ENCODE measurements around the gene GRK5.

Gene GRK5

GRCh38 chr10:119378737-119379067 lies 171.3 kb downstream of the GRK5 start:
- no peak for TF ChIP-seq CTCF (IDR thresholded peaks at IDR 0.05; ENCODE audit: control insufficient read depth, extremely low read depth, insufficient read depth)
- no peak overlapping the region for H3K4me3 ChIP-seq (ENCODE audit: low read depth, low read length)
- DNase-seq (ENCODE audit: low read depth): no peak

GRCh38 chr10:119379466-119380071 lies 172.2 kb downstream of the GRK5 start:
- no peak for DNase-seq (ENCODE audit: low read depth)
- H3K4me3 ChIP-seq (ENCODE audit: low read depth, low read length): no peak overlapping the region
- TF ChIP-seq CTCF (IDR thresholded peaks at IDR 0.05; ENCODE audit: control insufficient read depth, extremely low read depth, insufficient read depth): no peak

GRCh38 chr10:119383174-119383856 lies 175.9 kb downstream of the GRK5 start:
- TF ChIP-seq CTCF (IDR thresholded peaks at IDR 0.05; ENCODE audit: control insufficient read depth, extremely low read depth, insufficient read depth): no peak
- H3K4me3 ChIP-seq (ENCODE audit: low read depth, low read length): no peak overlapping the region
- DNase-seq (ENCODE audit: low read depth): no peak

GRCh38 chr10:119384127-119384526 lies 176.8 kb downstream of the GRK5 start:
- TF ChIP-seq CTCF (IDR thresholded peaks at IDR 0.05; ENCODE audit: control insufficient read depth, extremely low read depth, insufficient read depth): no peak
- DNase-seq (ENCODE audit: low read depth): no peak
- H3K4me3 ChIP-seq (ENCODE audit: low read depth, low read length): no peak overlapping the region

- DNase-seq (ENCODE audit: low read depth): no peak
- no peak overlapping the region for H3K4me3 ChIP-seq (ENCODE audit: low read depth, low read length)
- TF ChIP-seq CTCF (IDR thresholded peaks at IDR 0.05; ENCODE audit: control insufficient read depth, extremely low read depth, insufficient read depth): no peak
Observed at GRCh38 chr10:119386666-119387065, 179.3 kb downstream of the GRK5 start.

- no peak for DNase-seq (ENCODE audit: low read depth)
- TF ChIP-seq CTCF (IDR thresholded peaks at IDR 0.05; ENCODE audit: control insufficient read depth, extremely low read depth, insufficient read depth): no peak
Observed at GRCh38 chr10:119388849-119389345, 181.5 kb downstream of the GRK5 start.

More at GRCh38 chr10:119388849-119389345, 181.5 kb downstream of the GRK5 start:
- no peak overlapping the region for H3K4me3 ChIP-seq (ENCODE audit: low read depth, low read length)
